MM.1S (cell line): ENCODE data around the gene E2F2.

Experiments
- DNase-seq: peaks from one replicate; pipeline ENCODE4 v3.0.0-alpha.2; 2015
- H2AFZ ChIP-seq: fragments of 300-600 bp; sonication (generic); 2 replicates; pipeline ENCODE4 v1.6.0; 2016; ENCODE audit warnings: antibody characterized with exemption, low read length
- H3F3A ChIP-seq: fragments of 300-600 bp; sonication (generic); 2 replicates; pipeline ENCODE4 v1.6.1; 2016; ENCODE audit warnings: mild to moderate bottlenecking, antibody characterized with exemption, low read length, moderate library complexity, mixed read lengths; ENCODE audit not compliant: insufficient read depth
- H3K27ac ChIP-seq: fragments of 300-600 bp; sonication (generic); 2 replicates; pipeline ENCODE4 v1.5.1; 2016; ENCODE audit warnings: mild to moderate bottlenecking, low read length
- H3K27me3 ChIP-seq: fragments of 300-600 bp; sonication (generic); replicated peaks from 2 replicates; pipeline ENCODE4 v1.6.0; 2016; ENCODE audit warnings: low read length; ENCODE audit not compliant: insufficient read depth
- H3K36me3 ChIP-seq: fragments of 300-600 bp; sonication (generic); replicated peaks from 2 replicates; pipeline ENCODE4 v1.6.1; 2016; ENCODE audit warnings: mild to moderate bottlenecking, low read length, mixed read lengths; ENCODE audit not compliant: insufficient read depth
- H3K4me1 ChIP-seq: fragments of 300-600 bp; sonication (generic); 2 replicates; pipeline ENCODE4 v1.6.1; 2016; ENCODE audit warnings: low read length, mixed read lengths
- H3K4me2 ChIP-seq: fragments of 300-600 bp; sonication (generic); 2 replicates; pipeline ENCODE4 v1.6.0; 2016; ENCODE audit warnings: low read depth, low read length
- H3K4me3 ChIP-seq: fragments of 300-600 bp; sonication (generic); 2 replicates; pipeline ENCODE4 v1.5.1; 2016; ENCODE audit warnings: low read length, mixed read lengths
- H3K79me2 ChIP-seq: fragments of 300-600 bp; sonication (generic); 2 replicates; pipeline ENCODE4 v1.6.1; 2016; ENCODE audit warnings: mixed run types, low read length, mixed read lengths
- H3K9ac ChIP-seq: fragments of 300-600 bp; sonication (generic); 2 replicates; pipeline ENCODE4 v1.6.1; 2016; ENCODE audit warnings: low read length, mixed read lengths
- H3K9me2 ChIP-seq: fragments of 300-600 bp; sonication (generic); replicated peaks from 2 replicates; pipeline ENCODE4 v1.6.1; 2016; ENCODE audit warnings: mild to moderate bottlenecking, low read length, mixed read lengths; ENCODE audit not compliant: insufficient read depth
- H3K9me3 ChIP-seq: fragments of 300-600 bp; sonication (generic); replicated peaks from 2 replicates; pipeline ENCODE4 v1.6.1; 2016; ENCODE audit warnings: mild to moderate bottlenecking, low read length, mixed read lengths; ENCODE audit not compliant: insufficient read depth
- H4K20me1 ChIP-seq: fragments of 300-600 bp; sonication (generic); 2 replicates; pipeline ENCODE4 v1.6.1; 2016; ENCODE audit warnings: mild to moderate bottlenecking, low read length, moderate library complexity, mixed read lengths; ENCODE audit not compliant: insufficient read depth
- CTCF ChIP-seq: fragments of 300-600 bp; sonication (generic); IDR thresholded peaks from 2 replicates; pipeline ENCODE4 v1.5.1; 2016; ENCODE audit warnings: antibody characterized with exemption, low read length, mixed read lengths
- EZH2 ChIP-seq: fragments of 300-600 bp; sonication (generic); optimal IDR thresholded peaks from 2 replicates; pipeline ENCODE3; 2017; ENCODE audit warnings: low read depth, mild to moderate bottlenecking, antibody characterized with exemption, low read length, mixed read lengths
- EZH2phosphoT487 ChIP-seq: fragments of 300-600 bp; sonication (generic); IDR thresholded peaks from 2 replicates; pipeline ENCODE4 v1.6.1; 2018; ENCODE audit warnings: antibody characterized with exemption, low read length

The E2F2 gene

GRCh38 chr1:23558140-23558871 is 27.3 kb upstream of the E2F2 start:
- no peaks in the 10 kb centered on the region for H3K9me2 ChIP-seq

DNA sequence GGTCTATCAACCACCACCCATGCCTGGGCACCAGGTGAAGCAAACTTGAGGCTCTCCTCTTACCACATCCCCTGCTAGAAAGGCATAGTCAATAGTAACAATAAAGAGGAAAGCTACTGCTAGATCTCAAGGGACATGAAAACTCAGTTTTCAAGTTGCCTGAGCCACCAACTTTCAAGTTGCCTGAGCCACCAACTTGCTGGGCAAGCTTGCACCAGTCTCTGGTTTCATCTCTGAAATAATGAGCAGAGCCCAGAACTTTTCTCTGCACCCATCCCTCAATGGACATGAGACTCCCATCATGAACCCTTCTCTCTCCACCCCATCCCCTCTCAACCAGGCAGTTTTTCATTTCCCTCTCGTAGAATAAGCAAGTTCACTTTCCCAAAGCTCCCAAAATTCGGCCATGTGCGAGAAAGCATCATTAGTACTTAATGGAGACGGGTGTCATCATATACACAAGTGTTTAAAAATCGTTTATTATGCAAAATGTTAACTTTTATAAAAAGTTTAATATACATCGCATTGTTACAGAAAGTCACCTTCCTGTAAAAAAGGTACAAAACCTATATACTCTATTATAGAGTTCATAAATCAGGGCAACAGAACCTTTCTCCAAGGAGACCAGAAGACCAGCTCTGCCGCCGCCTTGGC is 26.6 kb upstream of the E2F2 start:
- H3K4me3 ChIP-seq, result peak overlapping the region; percentile 92
- no peak overlapping the region; the same call in 1 of the 2 replicates for H3K27ac ChIP-seq
- H3K79me2 ChIP-seq, result peaks cover 9% of the 10 kb centered on the region
- H2AFZ ChIP-seq, result no peak overlapping the region
- H4K20me1 ChIP-seq, result no peaks in the 10 kb centered on the region
- H3K9ac ChIP-seq, result peak overlapping the region; percentile 69; the same call in 1 of the 2 replicates
- peaks cover 47% of the 10 kb centered on the region for H3F3A ChIP-seq
- peaks cover 34% of the 10 kb centered on the region for H3K4me1 ChIP-seq
- TF ChIP-seq EZH2 (no peak), CTCF (no peak), EZH2phosphoT487 (no peak)
- no peak for DNase-seq
- H3K4me2 ChIP-seq, result peak overlapping the region; percentile 94
- H3K36me3 ChIP-seq, result no peaks in the 10 kb centered on the region
- H3K9me2 ChIP-seq, result no peaks in the 10 kb centered on the region
- H3K9me3 ChIP-seq, result no peaks in the 10 kb centered on the region
- peaks cover 17% of the 10 kb centered on the region for H3K27me3 ChIP-seq

More at GRCh38 chr1:23558140-23558871, 27.3 kb upstream of the E2F2 start:
- H3K4me1 ChIP-seq, result peaks cover 38% of the 10 kb centered on the region
- H3K27me3 ChIP-seq, result peaks cover 17% of the 10 kb centered on the region
- H3K9ac ChIP-seq, result peak overlapping the region; percentile 69
- no peaks in the 10 kb centered on the region for H3K9me3 ChIP-seq
- peaks cover 9% of the 10 kb centered on the region for H3K79me2 ChIP-seq
- no peak for TF ChIP-seq CTCF
- TF ChIP-seq EZH2, result no peak
- TF ChIP-seq EZH2phosphoT487, result no peak
- H3K27ac ChIP-seq, result peak overlapping the region; percentile 65; the same call in 1 of the 2 replicates
- peak; percentile 37 for DNase-seq
- H4K20me1 ChIP-seq, result no peaks in the 10 kb centered on the region
- H3K36me3 ChIP-seq, result no peaks in the 10 kb centered on the region
- peaks cover 50% of the 10 kb centered on the region for H3F3A ChIP-seq
- H3K4me3 ChIP-seq, result peak overlapping the region; percentile 92
- H2AFZ ChIP-seq, result peak overlapping the region; percentile 61
- peak overlapping the region; percentile 94 for H3K4me2 ChIP-seq

DNA sequence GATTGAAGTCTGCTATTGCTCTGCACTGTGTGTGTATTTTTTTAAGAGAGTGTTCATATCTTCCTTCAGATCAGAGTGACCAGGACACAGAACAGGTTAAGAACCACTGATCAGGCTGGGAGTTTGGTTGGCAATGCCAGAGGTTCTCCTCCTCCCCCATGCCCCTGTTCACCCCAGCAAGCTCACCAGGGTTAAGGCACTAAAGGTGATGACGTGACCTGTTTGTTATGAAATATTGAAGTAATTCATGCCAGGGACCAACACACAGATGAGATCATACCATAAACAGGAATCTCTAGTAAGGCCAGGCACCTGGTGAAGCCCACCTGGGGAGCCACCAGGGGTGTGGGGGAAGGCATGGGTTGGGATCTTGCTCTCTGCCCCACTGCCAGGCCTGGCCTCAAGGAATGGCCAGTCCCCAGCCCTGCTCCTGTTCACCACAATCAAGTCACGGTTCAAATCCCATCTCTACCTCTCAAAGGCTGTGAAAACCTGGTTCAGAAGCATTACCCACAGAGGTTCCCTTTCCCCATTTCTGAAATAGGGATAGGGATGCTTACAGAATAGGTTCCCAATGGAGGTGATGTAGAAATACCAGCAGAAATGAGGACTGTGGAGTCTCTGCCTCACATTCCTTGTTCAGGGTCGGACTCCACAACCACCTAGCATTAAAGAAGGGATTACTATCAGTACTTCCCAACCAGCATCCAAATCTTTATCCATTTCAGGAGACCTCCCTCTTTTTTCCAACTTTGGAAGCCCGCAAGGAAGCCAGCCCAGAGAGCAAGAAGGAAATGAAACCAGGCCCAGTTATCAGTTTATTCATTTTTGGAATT is 25.8 kb upstream of the E2F2 start:
- Histone ChIP-seq H3K9me2 (no peaks in the 10 kb centered on the region), H2AFZ (no peak overlapping the region), H3K27me3 (peaks cover 17% of the 10 kb centered on the region), H3K4me3 (no peak overlapping the region), H3K9ac (no peak overlapping the region), H3K36me3 (no peaks in the 10 kb centered on the region), H3K4me1 (peaks cover 33% of the 10 kb centered on the region), H3K9me3 (no peaks in the 10 kb centered on the region), H3K79me2 (peaks cover 9% of the 10 kb centered on the region), H3K27ac (no peak overlapping the region), H3K4me2 (peak overlapping the region; percentile 94; the same call in 1 of the 2 replicates), H3F3A (peaks cover 42% of the 10 kb centered on the region; the same call in 1 of the 2 replicates), H4K20me1 (no peaks in the 10 kb centered on the region)
- TF ChIP-seq EZH2 (no peak), EZH2phosphoT487 (no peak), CTCF (no peak)
- no peak for DNase-seq
